Measurements from ENCODE around the gene MORC2. TPM values are rescaled to one million over a fixed set of nuclear protein-coding genes. Genes with fewer than 3 reads are reported as not detected.

MORC2 gene
- total RNA-seq, 3 donors from 2014 or later: 12.8 to 22.9 (median 19.6) TPM

GRCh38 chr22:30882974-30883533 lies 85.5 kb downstream of the MORC2 start:
- H3K4me1 ChIP-seq: no peaks in the 10 kb centered on the region
- no peaks in the 10 kb centered on the region for H3K36me3 ChIP-seq
- H3K27me3 ChIP-seq: no peaks in the 10 kb centered on the region
- H3K27ac ChIP-seq: no peak overlapping the region
- H3K9me3 ChIP-seq: no peaks in the 10 kb centered on the region
- intact Hi-C loops (cut with DNase I; ENCODE audit: low total_unique reads): no loop called here
- no peak overlapping the region for H3K4me3 ChIP-seq
- TF ChIP-seq CTCF (IDR thresholded peaks at IDR 0.05): no peak
- no peak for TF ChIP-seq POLR2A (IDR thresholded peaks at IDR 0.05)
- TF ChIP-seq POLR2AphosphoS5 (IDR thresholded peaks at IDR 0.05): no peak
- no peak for DNase-seq (ENCODE audit: low spot score in 2 of 2)

- Histone ChIP-seq H3K9me3 (no peaks in the 10 kb centered on the region), H3K36me3 (no peaks in the 10 kb centered on the region), H3K27ac (no peak overlapping the region), H3K4me1 (no peaks in the 10 kb centered on the region), H3K4me3 (no peak overlapping the region), H3K27me3 (no peaks in the 10 kb centered on the region)
- no peak for DNase-seq (ENCODE audit: low spot score in 2 of 2)
- intact Hi-C loops (cut with DNase I; ENCODE audit: low total_unique reads): no loop called here
- TF ChIP-seq CTCF (IDR thresholded peaks at IDR 0.05) (no peak), POLR2AphosphoS5 (IDR thresholded peaks at IDR 0.05) (no peak), POLR2A (IDR thresholded peaks at IDR 0.05) (no peak)
These were observed 86.3 kb downstream of the MORC2 start for GRCh38 chr22:30882184-30882717.

GRCh38 chr22:30881361-30882183 lies 87.0 kb downstream of the MORC2 start:
- H3K36me3 ChIP-seq: no peaks in the 10 kb centered on the region
- H3K9me3 ChIP-seq: no peaks in the 10 kb centered on the region
- no peaks in the 10 kb centered on the region for H3K27me3 ChIP-seq
- no peak overlapping the region for H3K27ac ChIP-seq
- intact Hi-C loops (cut with DNase I; ENCODE audit: low total_unique reads): no loop called here
- no peak for DNase-seq (ENCODE audit: low spot score in 2 of 2)
- no peaks in the 10 kb centered on the region for H3K4me1 ChIP-seq
- TF ChIP-seq CTCF (IDR thresholded peaks at IDR 0.05) (no peak), POLR2AphosphoS5 (IDR thresholded peaks at IDR 0.05) (no peak), POLR2A (IDR thresholded peaks at IDR 0.05) (no peak)
- H3K4me3 ChIP-seq: no peak overlapping the region

- DNase-seq (ENCODE audit: low spot score in 2 of 2): no peak
- no peaks in the 10 kb centered on the region for H3K9me3 ChIP-seq
- no peaks in the 10 kb centered on the region for H3K36me3 ChIP-seq
- H3K27ac ChIP-seq: no peak overlapping the region
- H3K4me3 ChIP-seq: no peak overlapping the region
- H3K4me1 ChIP-seq: no peaks in the 10 kb centered on the region
- intact Hi-C loops (cut with DNase I; ENCODE audit: low total_unique reads): no loop called here
- TF ChIP-seq POLR2AphosphoS5 (IDR thresholded peaks at IDR 0.05): no peak
- no peak for TF ChIP-seq CTCF (IDR thresholded peaks at IDR 0.05)
- TF ChIP-seq POLR2A (IDR thresholded peaks at IDR 0.05): no peak
- H3K27me3 ChIP-seq: no peaks in the 10 kb centered on the region
These were observed 87.7 kb downstream of the MORC2 start for GRCh38 chr22:30880847-30881246.

- H3K27me3 ChIP-seq: no peaks in the 10 kb centered on the region
- no peak overlapping the region for H3K27ac ChIP-seq
- intact Hi-C loops (cut with DNase I; ENCODE audit: low total_unique reads): no loop called here
- no peak for DNase-seq (ENCODE audit: low spot score in 2 of 2)
- no peaks in the 10 kb centered on the region for H3K9me3 ChIP-seq
- H3K4me1 ChIP-seq: no peaks in the 10 kb centered on the region
- no peak for TF ChIP-seq POLR2A (IDR thresholded peaks at IDR 0.05)
- no peak for TF ChIP-seq POLR2AphosphoS5 (IDR thresholded peaks at IDR 0.05)
- no peak for TF ChIP-seq CTCF (IDR thresholded peaks at IDR 0.05)
- H3K36me3 ChIP-seq: no peaks in the 10 kb centered on the region
- no peak overlapping the region for H3K4me3 ChIP-seq
These were observed 88.4 kb downstream of the MORC2 start for GRCh38 chr22:30880181-30880601.

Measured in breast epithelium (tissue), 4 donors.